Fibroblast of pulmonary artery (primary cell): Measurements from ENCODE around the gene TRIP13.

ENCODE experiments used
- DNase-seq: peaks from one replicate; pipeline ENCODE4 v3.0.0-alpha.2; 2010; ENCODE audit warnings: low read depth
- H3K4me3 ChIP-seq: replicated peaks from 2 replicates; pipeline ENCODE4 v1.5.1; 2011; ENCODE audit warnings: low read depth, mild to moderate bottlenecking, control low read depth, low read length, moderate library complexity
- TF ChIP-seq, protein P1 (sequence below): IDR thresholded peaks from 2 replicates; pipeline ENCODE4 v1.5.1; 2011; ENCODE audit warnings: mild to moderate bottlenecking, control low read depth, low read length, inconsistent platforms; ENCODE audit errors: missing control alignments

TRIP13 gene

GRCh38 chr5:945691-946551, 53.2 kb downstream of the TRIP13 start:
- DNase-seq = no peak
- TF ChIP-seq, protein P1, sequence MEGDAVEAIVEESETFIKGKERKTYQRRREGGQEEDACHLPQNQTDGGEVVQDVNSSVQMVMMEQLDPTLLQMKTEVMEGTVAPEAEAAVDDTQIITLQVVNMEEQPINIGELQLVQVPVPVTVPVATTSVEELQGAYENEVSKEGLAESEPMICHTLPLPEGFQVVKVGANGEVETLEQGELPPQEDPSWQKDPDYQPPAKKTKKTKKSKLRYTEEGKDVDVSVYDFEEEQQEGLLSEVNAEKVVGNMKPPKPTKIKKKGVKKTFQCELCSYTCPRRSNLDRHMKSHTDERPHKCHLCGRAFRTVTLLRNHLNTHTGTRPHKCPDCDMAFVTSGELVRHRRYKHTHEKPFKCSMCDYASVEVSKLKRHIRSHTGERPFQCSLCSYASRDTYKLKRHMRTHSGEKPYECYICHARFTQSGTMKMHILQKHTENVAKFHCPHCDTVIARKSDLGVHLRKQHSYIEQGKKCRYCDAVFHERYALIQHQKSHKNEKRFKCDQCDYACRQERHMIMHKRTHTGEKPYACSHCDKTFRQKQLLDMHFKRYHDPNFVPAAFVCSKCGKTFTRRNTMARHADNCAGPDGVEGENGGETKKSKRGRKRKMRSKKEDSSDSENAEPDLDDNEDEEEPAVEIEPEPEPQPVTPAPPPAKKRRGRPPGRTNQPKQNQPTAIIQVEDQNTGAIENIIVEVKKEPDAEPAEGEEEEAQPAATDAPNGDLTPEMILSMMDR = no peak
- H3K4me3 ChIP-seq = no peak overlapping the region

- DNase-seq = no peak
- TF ChIP-seq, protein P1 = no peak
- H3K4me3 ChIP-seq = no peak overlapping the region
These were observed 54.3 kb downstream of the TRIP13 start for GRCh38 chr5:946720-947625.

GRCh38 chr5:947626-948471, 55.2 kb downstream of the TRIP13 start:
- peak; percentile 25 for DNase-seq
- TF ChIP-seq, protein P1 = peak; percentile 10
- no peak overlapping the region for H3K4me3 ChIP-seq

DNA sequence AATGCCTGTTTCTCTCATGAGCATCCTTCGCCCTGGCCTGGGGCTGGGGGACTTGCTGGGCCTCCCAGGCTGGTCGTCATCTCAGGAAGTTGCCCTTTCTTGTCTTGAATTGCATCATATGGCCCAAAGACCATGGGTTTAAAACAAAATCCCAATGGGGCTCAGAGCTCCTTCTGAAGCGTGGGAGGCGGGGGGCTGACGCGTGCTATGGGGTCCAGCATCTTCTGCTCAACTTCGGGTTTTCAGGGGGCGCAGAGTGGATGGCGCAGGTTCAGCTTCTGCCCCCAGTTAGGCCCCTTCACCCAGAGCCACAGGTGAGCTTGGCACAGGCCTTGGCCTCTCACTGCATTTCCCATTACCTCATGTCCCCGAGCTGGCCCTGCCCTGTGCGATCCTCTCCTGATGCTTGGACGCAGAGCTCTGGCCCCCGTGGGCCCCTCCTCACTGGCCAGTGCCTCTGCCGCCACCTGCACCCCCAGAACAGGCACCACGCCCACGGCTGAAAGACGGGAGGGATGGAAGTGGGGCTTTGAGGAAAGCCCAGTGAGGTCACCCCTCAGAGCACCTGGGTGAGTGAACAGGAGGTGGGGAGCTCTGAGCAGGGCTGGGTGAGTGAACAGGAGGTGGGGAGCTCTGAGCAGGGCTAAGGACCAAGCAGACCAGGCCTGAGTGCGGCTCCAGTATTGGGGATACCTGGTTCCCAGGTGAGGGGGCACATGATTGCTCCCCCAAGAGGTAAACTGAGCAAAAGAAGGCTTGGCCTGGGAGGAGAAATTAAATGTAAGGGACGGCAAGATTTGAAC, 56.0 kb downstream of the TRIP13 start:
- TF ChIP-seq, protein P1 = no peak
- no peak overlapping the region for H3K4me3 ChIP-seq
- DNase-seq = no peak

GRCh38 chr5:949275-949543, 56.5 kb downstream of the TRIP13 start:
- TF ChIP-seq, protein P1 = no peak
- H3K4me3 ChIP-seq = no peak overlapping the region
- no peak for DNase-seq

DNA sequence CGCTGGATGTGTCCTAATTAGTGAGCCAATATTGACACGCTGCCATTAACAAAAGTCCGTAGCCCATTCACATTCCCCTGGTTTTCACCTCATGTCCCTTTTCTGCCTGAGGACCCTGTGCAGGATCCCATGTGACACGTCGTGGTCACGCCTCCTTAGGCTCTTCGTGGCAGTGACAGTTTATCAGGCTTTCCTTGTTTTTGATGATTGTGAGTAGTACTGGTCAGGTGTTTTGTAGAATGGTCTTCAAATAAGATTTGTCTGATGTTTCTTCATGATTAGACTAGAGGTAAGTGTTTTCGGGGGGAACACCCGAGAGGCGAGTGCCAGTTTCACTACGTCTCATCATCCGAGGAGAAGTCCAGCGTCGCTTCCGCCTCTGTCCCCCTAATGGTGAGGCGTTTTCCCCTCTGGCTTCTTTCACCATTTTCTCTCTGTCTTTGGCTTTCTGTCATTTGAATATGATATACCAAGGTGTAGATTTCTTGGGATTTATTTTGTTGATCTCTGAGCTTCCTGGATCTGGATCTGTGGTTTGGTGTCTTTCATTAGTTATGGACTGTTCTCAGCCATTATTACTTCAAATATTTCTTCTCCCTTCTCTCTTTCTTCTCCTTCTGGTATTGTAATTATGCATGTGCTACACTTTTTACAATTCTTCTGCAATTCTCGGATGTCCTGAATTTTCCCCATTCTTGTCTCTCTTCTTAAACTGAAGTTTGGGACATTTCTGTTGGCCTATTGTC, 57.3 kb downstream of the TRIP13 start:
- TF ChIP-seq, protein P1 = no peak
- no peak overlapping the region for H3K4me3 ChIP-seq
- DNase-seq = no peak
